Measurements from ENCODE around the gene C13orf46. TPM values are rescaled to one million over a fixed set of nuclear protein-coding genes. Genes with fewer than 3 reads are reported as not detected.

Gene C13orf46
- polyA plus RNA-seq, 2 of the 4 experiments (the other 2 are of a cell fraction) = 0.05 to 0.13 TPM

DNA sequence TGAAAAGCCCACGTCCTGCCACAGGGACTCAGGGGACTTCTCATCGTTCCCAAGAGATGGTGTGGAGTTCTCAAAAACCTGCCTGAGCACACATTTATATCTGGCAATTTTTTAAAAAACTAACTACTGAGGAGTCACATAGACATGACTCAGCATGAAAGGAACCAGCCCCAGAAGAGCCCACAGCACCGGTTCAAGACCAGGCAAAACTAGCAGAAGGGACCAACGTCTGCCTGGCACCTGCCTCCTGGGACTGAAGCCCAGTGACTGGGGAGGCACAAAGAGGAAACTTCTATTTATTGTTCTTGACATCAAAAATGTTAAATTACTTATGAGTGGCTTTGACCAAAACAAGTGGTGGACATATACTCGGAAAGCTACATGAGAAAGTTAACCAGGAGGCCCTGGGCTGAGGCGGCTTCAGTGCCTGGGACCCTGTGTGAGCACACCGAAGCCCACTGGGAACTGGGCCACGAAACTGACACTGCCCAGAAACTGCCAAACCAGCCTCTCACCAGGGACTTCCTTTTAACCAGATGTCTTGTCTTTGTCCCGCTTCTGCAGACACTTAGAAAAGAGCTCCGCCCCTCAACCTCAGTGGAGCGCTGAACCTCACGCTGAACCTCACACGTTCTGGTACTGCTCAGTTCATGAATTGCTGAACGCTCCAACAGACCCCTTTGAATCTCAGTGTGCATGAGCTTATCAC lies 25.7 kb downstream of the C13orf46 start:
- H3K4me3 ChIP-seq = no peak overlapping the region
- DNase-seq (ENCODE audit: low read depth in 1 of 2, low spot score in 1 of 2) (no peak), ATAC-seq (no peak), FAIRE-seq (no peak)
- no peak overlapping the region for H3K4me2 ChIP-seq
- ChIA-PET CTCF (interaction anchor here (0.8 to 1.5 kb wide), 3 partner anchors 132 to 279 kb away, joined by 3 read pairs; no protein-coding TSS in a partner anchor), POLR2A (no interaction called here)
- H3K4me1 ChIP-seq = no peaks in the 10 kb centered on the region
- H3K27ac ChIP-seq = no peak overlapping the region
- no peaks in the 10 kb centered on the region for H3K9me3 ChIP-seq
- 89% methylated on average over 13 of the region's 14 CpGs for WGBS (ENCODE audit: missing lambda C conversion rate)
- peak; percentile 26 for TF ChIP-seq MAFK (IDR thresholded peaks at IDR 0.05; ENCODE audit: partially characterized antibody)
- no peak for TF ChIP-seq HOXA7 (CRISPR knock-in tag; IDR thresholded peaks at IDR 0.05)
- no peak for TF ChIP-seq HOXB13 (CRISPR knock-in tag; IDR thresholded peaks at IDR 0.05; ENCODE audit: low read depth)

DNA sequence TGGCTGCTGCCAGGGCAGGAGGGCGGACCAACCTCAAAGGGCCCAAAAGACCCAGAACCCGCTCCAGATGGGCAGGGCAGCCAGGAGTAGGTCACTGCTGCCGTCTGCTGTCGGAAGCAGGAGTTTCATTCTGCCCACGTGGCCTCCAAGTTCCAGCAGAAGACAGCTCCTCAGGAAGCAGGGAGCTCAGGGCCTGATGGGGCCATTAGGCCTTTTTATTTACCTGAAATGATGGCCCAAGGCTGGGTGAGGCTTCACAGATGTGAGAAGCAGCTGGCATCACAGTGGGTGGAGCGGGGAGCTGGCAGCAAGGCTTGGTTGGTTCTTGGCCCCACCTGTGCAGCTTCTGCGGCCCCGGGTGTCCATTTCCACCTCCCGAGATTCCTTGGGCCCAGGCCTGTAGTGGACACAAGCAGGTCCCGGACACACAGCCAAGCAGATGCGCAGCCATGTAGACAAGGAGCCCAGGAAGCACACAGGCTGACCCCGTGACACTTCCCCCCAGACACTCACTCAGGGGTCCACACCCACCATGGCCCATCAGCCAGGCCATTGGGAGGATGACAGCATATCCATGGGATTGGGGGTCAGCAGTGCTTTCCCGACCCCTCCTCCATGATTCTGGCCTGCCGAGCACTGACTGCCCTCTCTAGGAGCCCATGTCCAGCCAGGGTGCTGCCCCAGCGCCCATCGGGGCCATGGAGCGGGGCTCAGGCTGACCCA lies 26.4 kb downstream of the C13orf46 start:
- Histone ChIP-seq H3K9me3 (no peaks in the 10 kb centered on the region), H3K4me1 (no peaks in the 10 kb centered on the region), H3K4me2 (no peak overlapping the region), H3K27ac (no peak overlapping the region), H3K4me3 (no peak overlapping the region)
- POLR2A ChIA-PET = no interaction called here
- CTCF ChIA-PET = interaction anchor here (0.6 to 1.2 kb wide), 5 partner anchors 11 to 158 kb away, joined by 3 read pairs; no protein-coding TSS in a partner anchor
- no peak for TF ChIP-seq HEYL (CRISPR knock-in tag; IDR thresholded peaks at IDR 0.05)
- TF ChIP-seq HMGXB4 (CRISPR knock-in tag; IDR thresholded peaks at IDR 0.05; ENCODE audit: borderline replicate concordance) = no peak
- TF ChIP-seq, protein P1, sequence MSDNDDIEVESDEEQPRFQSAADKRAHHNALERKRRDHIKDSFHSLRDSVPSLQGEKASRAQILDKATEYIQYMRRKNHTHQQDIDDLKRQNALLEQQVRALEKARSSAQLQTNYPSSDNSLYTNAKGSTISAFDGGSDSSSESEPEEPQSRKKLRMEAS (IDR thresholded peaks at IDR 0.05) = peak; percentile 41
- TF ChIP-seq RCOR1 (IDR thresholded peaks at IDR 0.05; ENCODE audit: low read depth, low read length) = no peak
- no peak for TF ChIP-seq ZSCAN20 (CRISPR knock-in tag; IDR thresholded peaks at IDR 0.05)
- no peak for TF ChIP-seq FOSL2 (IDR thresholded peaks at IDR 0.05)
- no peak for TF ChIP-seq FOSL2 (CRISPR knock-in tag; IDR thresholded peaks at IDR 0.05)
- TF ChIP-seq KDM5A (IDR thresholded peaks at IDR 0.05) = no peak
- TF ChIP-seq CBX8 (IDR thresholded peaks at IDR 0.05) = no peak
- no peak for TF ChIP-seq JUN (IDR thresholded peaks at IDR 0.05)
- TF ChIP-seq RAD21 (conservative IDR thresholded peaks at IDR 0.05 in 1 of 2, IDR thresholded peaks at IDR 0.05 in 1 of 2) = peak; percentile 51 to 58
- TF ChIP-seq, protein P2, sequence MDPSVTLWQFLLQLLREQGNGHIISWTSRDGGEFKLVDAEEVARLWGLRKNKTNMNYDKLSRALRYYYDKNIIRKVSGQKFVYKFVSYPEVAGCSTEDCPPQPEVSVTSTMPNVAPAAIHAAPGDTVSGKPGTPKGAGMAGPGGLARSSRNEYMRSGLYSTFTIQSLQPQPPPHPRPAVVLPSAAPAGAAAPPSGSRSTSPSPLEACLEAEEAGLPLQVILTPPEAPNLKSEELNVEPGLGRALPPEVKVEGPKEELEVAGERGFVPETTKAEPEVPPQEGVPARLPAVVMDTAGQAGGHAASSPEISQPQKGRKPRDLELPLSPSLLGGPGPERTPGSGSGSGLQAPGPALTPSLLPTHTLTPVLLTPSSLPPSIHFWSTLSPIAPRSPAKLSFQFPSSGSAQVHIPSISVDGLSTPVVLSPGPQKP (IDR thresholded peaks at IDR 0.05; ENCODE audit: low read depth, low read length) = no peak
- no peak for TF ChIP-seq HOXB5 (CRISPR knock-in tag; IDR thresholded peaks at IDR 0.05)
- TF ChIP-seq ZNF302 (CRISPR knock-in tag; IDR thresholded peaks at IDR 0.05) = no peak
- TF ChIP-seq ZFP36 (IDR thresholded peaks at IDR 0.05; ENCODE audit: borderline replicate concordance, partially characterized antibody) = no peak
- no peak for TF ChIP-seq CHD4 (IDR thresholded peaks at IDR 0.05; ENCODE audit: borderline replicate concordance)
- no peak for TF ChIP-seq FOSB (CRISPR knock-in tag; IDR thresholded peaks at IDR 0.05)
- no peak for TF ChIP-seq CHD2 (IDR thresholded peaks at IDR 0.05; ENCODE audit: low read length, partially characterized antibody)
- TF ChIP-seq, protein P3, sequence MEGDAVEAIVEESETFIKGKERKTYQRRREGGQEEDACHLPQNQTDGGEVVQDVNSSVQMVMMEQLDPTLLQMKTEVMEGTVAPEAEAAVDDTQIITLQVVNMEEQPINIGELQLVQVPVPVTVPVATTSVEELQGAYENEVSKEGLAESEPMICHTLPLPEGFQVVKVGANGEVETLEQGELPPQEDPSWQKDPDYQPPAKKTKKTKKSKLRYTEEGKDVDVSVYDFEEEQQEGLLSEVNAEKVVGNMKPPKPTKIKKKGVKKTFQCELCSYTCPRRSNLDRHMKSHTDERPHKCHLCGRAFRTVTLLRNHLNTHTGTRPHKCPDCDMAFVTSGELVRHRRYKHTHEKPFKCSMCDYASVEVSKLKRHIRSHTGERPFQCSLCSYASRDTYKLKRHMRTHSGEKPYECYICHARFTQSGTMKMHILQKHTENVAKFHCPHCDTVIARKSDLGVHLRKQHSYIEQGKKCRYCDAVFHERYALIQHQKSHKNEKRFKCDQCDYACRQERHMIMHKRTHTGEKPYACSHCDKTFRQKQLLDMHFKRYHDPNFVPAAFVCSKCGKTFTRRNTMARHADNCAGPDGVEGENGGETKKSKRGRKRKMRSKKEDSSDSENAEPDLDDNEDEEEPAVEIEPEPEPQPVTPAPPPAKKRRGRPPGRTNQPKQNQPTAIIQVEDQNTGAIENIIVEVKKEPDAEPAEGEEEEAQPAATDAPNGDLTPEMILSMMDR (IDR thresholded peaks at IDR 0.05) = peak; percentile 25; the same call in 1 of the 3 replicates
- TF ChIP-seq USF2 (IDR thresholded peaks at IDR 0.05) = no peak
- no peak for TF ChIP-seq PBX3 (IDR thresholded peaks at IDR 0.05)
- TF ChIP-seq SMC3 (IDR thresholded peaks at IDR 0.05) = peak; percentile 47
- TF ChIP-seq JUNB (IDR thresholded peaks at IDR 0.05) = no peak
- TF ChIP-seq SREBF2 (IDR thresholded peaks at IDR 0.05) = no peak
- WGBS (ENCODE audit: missing lambda C conversion rate) = 92% methylated on average over 5 of the region's 17 CpGs
- FAIRE-seq (no peak), ATAC-seq (peak in 1 of 2 experiments; percentile 42; a peak in 1 of 6 replicates), DNase-seq (ENCODE audit: low read depth in 1 of 2, low spot score in 1 of 2) (peak in 1 of 2 experiments; percentile 32)
